Stimulated activated CD8-positive, alpha-beta memory T cell treated with anti-CD3 and anti-CD28 coated beads, Interleukin-12 subunit alpha, Interleukin-12 subunit beta, amount 100 ng/mL, for 1 hour (primary cell): ENCODE results near the gene PDGFRB.
A peak's percentile ranks its signal among the peaks of the same experiment; 100 is the strongest.

ENCODE experiments used
- DNase-seq: peaks from one replicate; pipeline ENCODE4 v3.0.0-alpha.2; 2020; ENCODE audit warnings: low read depth

PDGFRB gene

GRCh38 chr5:150155258-150156026, at the start of gene PDGFRB:
TSS of gene PDGFRB (minus strand) at chr5:150155845. CDS start at chr5:150137047, 18,798 bp downstream.
- peak; percentile 30 for DNase-seq

- no peak for DNase-seq
These were observed 48.9 kb upstream of the PDGFRB start for GRCh38 chr5:150204590-150204960.

GRCh38 chr5:150203832-150204589, 48.4 kb upstream of the PDGFRB start:
- no peak for DNase-seq

- DNase-seq, result no peak
These were observed 46.9 kb upstream of the PDGFRB start for GRCh38 chr5:150202501-150202900.

GRCh38 chr5:150197476-150197875, 41.8 kb upstream of the PDGFRB start:
- DNase-seq, result no peak

GRCh38 chr5:150196986-150197385, 41.3 kb upstream of the PDGFRB start:
- no peak for DNase-seq

GRCh38 chr5:150196514-150196913, 40.9 kb upstream of the PDGFRB start:
- DNase-seq, result no peak

GRCh38 chr5:150195736-150196485, 40.3 kb upstream of the PDGFRB start:
- DNase-seq, result no peak

- no peak for DNase-seq
These were observed 36.8 kb upstream of the PDGFRB start for GRCh38 chr5:150192462-150192861.

- DNase-seq, result no peak
These were observed 35.3 kb upstream of the PDGFRB start for GRCh38 chr5:150190987-150191386.

- DNase-seq, result no peak
These were observed 34.9 kb upstream of the PDGFRB start for GRCh38 chr5:150190503-150190979.

GRCh38 chr5:150189728-150190502, 34.3 kb upstream of the PDGFRB start, which contains the start of gene SLC6A7:
TSS of gene SLC6A7 (plus strand) at chr5:150190062. CDS start at chr5:150190328, 266 bp downstream.
- DNase-seq, result no peak

- DNase-seq, result no peak
These were observed 33.7 kb upstream of the PDGFRB start for GRCh38 chr5:150189326-150189725.

GRCh38 chr5:150188146-150188842, 32.6 kb upstream of the PDGFRB start:
- no peak for DNase-seq

- no peak for DNase-seq
These were observed 31.3 kb upstream of the PDGFRB start for GRCh38 chr5:150186897-150187296.

GRCh38 chr5:150186137-150186536, 30.5 kb upstream of the PDGFRB start:
- DNase-seq, result no peak

GRCh38 chr5:150184990-150185912, 29.6 kb upstream of the PDGFRB start:
- no peak for DNase-seq

- DNase-seq, result no peak
These were observed 28.4 kb upstream of the PDGFRB start for GRCh38 chr5:150184006-150184405.

- no peak for DNase-seq
These were observed 27.8 kb upstream of the PDGFRB start for GRCh38 chr5:150183436-150183835.

GRCh38 chr5:150182774-150183173, 27.1 kb upstream of the PDGFRB start:
- DNase-seq, result no peak
